GM12892 (cell line): ENCODE results near the gene CLDN3.
"Not testable (repeated sequence)": the region's sequence is repeated elsewhere in the genome, so short reads cannot be mapped to it uniquely, and the experiment has no call there.

Source experiments
- DNase-seq: peaks from one replicate; pipeline ENCODE4 v3.0.0; 2011; ENCODE audit not compliant: insufficient read length
- FAIRE-seq: peaks from 2 replicates; lab custom pipeline; 2011; peaks lifted over from hg19 to GRCh38; lab: Jason Lieb, UNC
- POLR2A ChIP-seq: IDR thresholded peaks from 2 replicates; pipeline ENCODE4 v1.6.1; 2011; ENCODE audit warnings: low read depth, low read length, control low read depth
- POLR2AphosphoS5 ChIP-seq: IDR thresholded peaks from 2 replicates; pipeline ENCODE4 v1.6.1; 2011; ENCODE audit warnings: low read depth, low read length, control low read depth
- TAF1 ChIP-seq: IDR thresholded peaks from 2 replicates; pipeline ENCODE4 v1.6.1; 2011; ENCODE audit warnings: low read depth, mild to moderate bottlenecking, control low read depth, low read length, borderline replicate concordance

CLDN3 gene

GRCh38 chr7:73723813-73724212 is 46.3 kb downstream of the CLDN3 start:
- no peak for FAIRE-seq
- no peak for TF ChIP-seq TAF1
- TF ChIP-seq POLR2A = no peak
- TF ChIP-seq POLR2AphosphoS5 = no peak
- DNase-seq = no peak

GRCh38 chr7:73722785-73723184 is 47.3 kb downstream of the CLDN3 start:
- TF ChIP-seq POLR2AphosphoS5 (no peak), POLR2A (no peak), TAF1 (no peak)
- DNase-seq (no peak), FAIRE-seq (no peak)

GRCh38 chr7:73722182-73722581 is 47.9 kb downstream of the CLDN3 start:
- not testable (repeated sequence) for FAIRE-seq, DNase-seq

- no peak for TF ChIP-seq POLR2A
- TF ChIP-seq POLR2AphosphoS5 = no peak
- no peak for TF ChIP-seq TAF1
- no peak for DNase-seq
- FAIRE-seq = no peak
These were observed 48.7 kb downstream of the CLDN3 start for GRCh38 chr7:73721377-73721817.

- not testable (repeated sequence) for FAIRE-seq
These were observed 49.6 kb downstream of the CLDN3 start for GRCh38 chr7:73720443-73720842.

GRCh38 chr7:73719806-73720169 is 50.3 kb downstream of the CLDN3 start:
- FAIRE-seq = no peak
- no peak for DNase-seq
- TF ChIP-seq POLR2A (no peak), POLR2AphosphoS5 (no peak), TAF1 (no peak)

More at GRCh38 chr7:73720443-73720842, 49.6 kb downstream of the CLDN3 start:
- not testable (repeated sequence) for DNase-seq
